Measurements from ENCODE around the gene MSH4. TPM values are rescaled to one million over a fixed set of nuclear protein-coding genes. Genes with fewer than 3 reads are reported as not detected.

Gene MSH4
- total RNA-seq, 1 donor from 2014 or later: 0.29 TPM

- H3K27ac Mint-ChIP-seq: peak within 1 kb of the TSS; percentile 98
- peaks cover 3% of the 10 kb centered on the region for H3K27me3 Mint-ChIP-seq (ENCODE audit: low read depth)
- peaks cover 4% of the 10 kb centered on the region for H3K36me3 Mint-ChIP-seq
- peak within 1 kb of the TSS; percentile 97 for H3K4me3 Mint-ChIP-seq
- H3K9me3 Mint-ChIP-seq: peaks cover 7% of the 10 kb centered on the region
- TF ChIP-seq CTCF (IDR thresholded peaks at IDR 0.05; ENCODE audit: unreplicated experiment): no peak
- peak; percentile 81 to 93 for DNase-seq (ENCODE audit: low spot score in 2 of 2, unreplicated experiment in 2 of 2)
- H3K4me1 Mint-ChIP-seq: peaks cover 47% of the 10 kb centered on the region
These were observed 10.5 kb upstream of the MSH4 start, which contains the start of gene RABGGTB for GRCh38 chr1:75785983-75786853. Gene RABGGTB (plus strand): TSS chr1:75786256. CDS start chr1:75786272, 16 bp downstream.

DNA sequence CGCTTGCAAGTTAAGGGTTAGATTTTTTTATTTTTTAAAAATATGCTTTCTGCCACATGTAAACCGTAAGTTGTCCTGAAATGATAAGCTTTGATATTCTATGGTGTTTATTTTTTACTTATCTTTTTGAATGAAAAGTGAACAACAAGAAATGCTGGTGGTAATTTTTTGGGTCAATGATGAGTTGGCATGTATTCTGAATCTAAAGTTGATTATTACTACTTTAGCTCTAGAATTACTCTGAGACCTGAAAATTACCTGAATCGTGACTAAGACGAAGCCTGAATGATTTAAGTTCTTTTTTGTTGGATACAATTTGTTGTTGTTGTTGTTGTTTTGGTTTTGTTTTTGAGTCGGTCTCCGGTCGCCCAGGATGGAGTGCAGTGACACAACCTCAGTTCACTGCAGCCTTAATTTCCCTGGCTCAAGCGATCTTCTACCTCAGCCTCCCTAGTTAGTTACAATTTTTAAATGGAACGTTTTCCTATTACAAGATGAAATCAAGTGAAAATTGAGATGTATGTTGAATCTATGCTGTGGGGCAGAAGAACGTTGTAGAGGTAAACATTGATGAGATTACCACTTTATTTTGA, 9.7 kb upstream of the MSH4 start:
- peaks cover 48% of the 10 kb centered on the region for H3K4me1 Mint-ChIP-seq

DNA sequence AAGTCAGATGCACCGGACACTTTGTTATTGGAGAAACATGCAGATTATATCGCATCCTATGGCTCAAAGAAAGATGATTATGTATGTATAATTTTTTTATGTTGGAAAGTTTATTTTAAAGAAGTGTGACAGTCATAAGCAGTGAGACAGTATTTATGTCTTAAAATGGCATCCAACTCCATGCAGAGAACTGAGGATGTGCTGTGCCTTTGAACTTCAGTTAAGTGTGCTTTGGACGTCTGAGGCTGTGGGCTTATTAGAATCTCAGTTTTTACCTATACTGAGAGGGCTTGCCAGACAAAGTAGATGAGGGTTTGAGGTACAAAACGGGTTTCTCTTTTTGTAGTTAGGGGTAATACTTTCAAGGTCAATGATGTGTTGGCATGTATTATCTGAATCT, 9.2 kb upstream of the MSH4 start:
- DNase-seq (ENCODE audit: low spot score in 2 of 2, unreplicated experiment in 2 of 2): no peak
- Mint-ChIP-seq H3K27ac (peak overlapping the region; percentile 51), H3K4me1 (peaks cover 48% of the 10 kb centered on the region), H3K27me3 (ENCODE audit: low read depth) (no peaks in the 10 kb centered on the region), H3K4me3 (peak overlapping the region; percentile 97), H3K36me3 (peaks cover 12% of the 10 kb centered on the region), H3K9me3 (peaks cover 3% of the 10 kb centered on the region)
- TF ChIP-seq CTCF (IDR thresholded peaks at IDR 0.05; ENCODE audit: unreplicated experiment): no peak

More for the DNA sequence above, 9.7 kb upstream of the MSH4 start:
- H3K36me3 Mint-ChIP-seq: peaks cover 10% of the 10 kb centered on the region
- peaks cover 3% of the 10 kb centered on the region for H3K9me3 Mint-ChIP-seq
- H3K27ac Mint-ChIP-seq: peak overlapping the region; percentile 98
- peak overlapping the region; percentile 97 for H3K4me3 Mint-ChIP-seq
- no peak for DNase-seq (ENCODE audit: low spot score in 2 of 2, unreplicated experiment in 2 of 2)
- H3K27me3 Mint-ChIP-seq (ENCODE audit: low read depth): no peaks in the 10 kb centered on the region
- no peak for TF ChIP-seq CTCF (IDR thresholded peaks at IDR 0.05; ENCODE audit: unreplicated experiment)

GRCh38 chr1:75789988-75790387, 6.7 kb upstream of the MSH4 start:
- H3K4me1 Mint-ChIP-seq: peaks cover 48% of the 10 kb centered on the region
- H3K27me3 Mint-ChIP-seq (ENCODE audit: low read depth): no peaks in the 10 kb centered on the region
- H3K36me3 Mint-ChIP-seq: peaks cover 25% of the 10 kb centered on the region
- no peak for TF ChIP-seq CTCF (IDR thresholded peaks at IDR 0.05; ENCODE audit: unreplicated experiment)
- no peak overlapping the region for H3K27ac Mint-ChIP-seq
- no peak for DNase-seq (ENCODE audit: low spot score in 2 of 2, unreplicated experiment in 2 of 2)
- no peaks in the 10 kb centered on the region for H3K9me3 Mint-ChIP-seq
- H3K4me3 Mint-ChIP-seq: no peak overlapping the region

GRCh38 chr1:75791022-75791421, 5.7 kb upstream of the MSH4 start:
- no peak for DNase-seq (ENCODE audit: low spot score in 2 of 2, unreplicated experiment in 2 of 2)
- no peak for TF ChIP-seq CTCF (IDR thresholded peaks at IDR 0.05; ENCODE audit: unreplicated experiment)
- peaks cover 43% of the 10 kb centered on the region for H3K4me1 Mint-ChIP-seq
- H3K9me3 Mint-ChIP-seq: no peaks in the 10 kb centered on the region
- peak overlapping the region; percentile 18 for H3K27ac Mint-ChIP-seq
- H3K36me3 Mint-ChIP-seq: peaks cover 30% of the 10 kb centered on the region
- H3K27me3 Mint-ChIP-seq (ENCODE audit: low read depth): no peaks in the 10 kb centered on the region
- H3K4me3 Mint-ChIP-seq: no peak overlapping the region
